CD4-positive, alpha-beta T cell (primary cell): Measurements from ENCODE around the gene UBC. TPM values are rescaled to one million over a fixed set of nuclear protein-coding genes. Genes with fewer than 3 reads are reported as not detected.

Source experiments
- ATAC-seq: fragments of 200-7000 bp; cut with Tn5 transposase; one replicate; pipeline ENCODE4 v1.10.0; 2022; ENCODE audit warnings: mild to moderate bottlenecking; ENCODE audit not compliant: poor library complexity
- CTCF ChIA-PET: fragments of 350-600 bp; sonication (Branson Sonifier 250); formaldehyde crosslinking; loops from one replicate; lab custom pipeline; 2021; ENCODE audit warnings: antibody characterized with exemption, inconsistent platforms; lab: Charles Lee
- POLR2A ChIA-PET: fragments of 350-600 bp; sonication (Branson Sonifier 250); formaldehyde crosslinking; loops from one replicate; lab custom pipeline; 2021; ENCODE audit warnings: antibody characterized with exemption, inconsistent platforms; lab: Charles Lee
- DNase-seq, 14 experiments: peaks; one replicate each; pipeline ENCODE4 v3.0.0-alpha.2; 2013 to 2020; ENCODE audit warnings: mixed read lengths in 2 of 14
- H3K27ac ChIP-seq, 2 donors: one replicate each; pipeline versions ENCODE4 v1.5.1 to v1.7.0; 2013; ENCODE audit warnings: low read length in 2 of 2, low read depth in 1 of 2, mild to moderate bottlenecking in 1 of 2
- H3K27me3 ChIP-seq, 2 experiments: 1 replicate in 1 of 2; 2 replicates in 1 of 2; pipeline versions ENCODE4 v1.6.1 to v1.7.0; 2013; ENCODE audit warnings: low read length in 2 of 2, control low read depth in 1 of 2, mild to moderate bottlenecking in 1 of 2, moderate library complexity in 1 of 2; ENCODE audit not compliant: insufficient read depth in 2 of 2, control insufficient read depth in 1 of 2
- H3K36me3 ChIP-seq: one replicate; pipeline ENCODE4 v1.6.1; 2013; ENCODE audit warnings: low read length, control low read depth; ENCODE audit not compliant: insufficient read depth
- H3K4me1 ChIP-seq: one replicate; pipeline ENCODE4 v1.6.1; 2013; ENCODE audit warnings: low read length, control low read depth; ENCODE audit not compliant: insufficient read depth
- H3K4me3 ChIP-seq: one replicate; pipeline ENCODE4 v1.5.1; 2013; ENCODE audit warnings: mild to moderate bottlenecking, low read length, moderate library complexity
- H3K9me3 ChIP-seq, 2 experiments: 1 replicate in 1 of 2; 2 replicates in 1 of 2; pipeline versions ENCODE4 v1.6.1 to v1.7.0; 2013; ENCODE audit warnings: low read length in 2 of 2, mild to moderate bottlenecking in 2 of 2, control low read depth in 1 of 2, moderate library complexity in 1 of 2; ENCODE audit not compliant: control insufficient read depth in 1 of 2, insufficient read depth in 1 of 2
- H3K27ac Mint-ChIP-seq: one replicate; pipeline ENCODE4 v1.8.0; 2020; ENCODE audit warnings: mixed read lengths
- H3K27me3 Mint-ChIP-seq: one replicate; pipeline ENCODE4 v1.8.0; 2021; ENCODE audit warnings: mixed read lengths
- H3K36me3 Mint-ChIP-seq: one replicate; pipeline ENCODE4 v1.8.0; 2021; ENCODE audit warnings: low read depth, mixed read lengths
- H3K4me1 Mint-ChIP-seq: one replicate; pipeline ENCODE4 v1.8.0; 2021; ENCODE audit warnings: low read depth, mixed read lengths
- H3K4me3 Mint-ChIP-seq: one replicate; pipeline ENCODE4 v1.8.0; 2020; ENCODE audit warnings: mild to moderate bottlenecking, mixed read lengths
- H3K9me3 Mint-ChIP-seq: one replicate; pipeline ENCODE4 v1.8.0; 2020; ENCODE audit warnings: mixed read lengths
- intact Hi-C, 2 experiments: fragments of 100-400 bp; cut with DNase I in 1 of 2; cut with micrococcal nuclease in 1 of 2; formaldehyde crosslinking; loops; one replicate each; pipeline versions ENCODE4 v1.15.1 to v1.9.0; 2023 to 2025; cut with DNase I, micrococcal nuclease
- total RNA-seq, 174 experiments: library from RNA in 2 of 174; stranded (reverse) in 2 of 174; gene quantifications; one replicate each; pipeline ENCODE4 v1.2.3 and lab custom pipeline; 2021 to 2026
- TF ChIP-seq, protein P1 (sequence below): fragments of 200-600 bp; IDR thresholded peaks from one replicate; pipeline ENCODE4 v1.8.0; 2022; ENCODE audit warnings: antibody characterized with exemption, mild to moderate bottlenecking

Gene UBC
- total RNA-seq, 2 experiments from 2014 or later: 1,389 to 1,410 TPM

DNA sequence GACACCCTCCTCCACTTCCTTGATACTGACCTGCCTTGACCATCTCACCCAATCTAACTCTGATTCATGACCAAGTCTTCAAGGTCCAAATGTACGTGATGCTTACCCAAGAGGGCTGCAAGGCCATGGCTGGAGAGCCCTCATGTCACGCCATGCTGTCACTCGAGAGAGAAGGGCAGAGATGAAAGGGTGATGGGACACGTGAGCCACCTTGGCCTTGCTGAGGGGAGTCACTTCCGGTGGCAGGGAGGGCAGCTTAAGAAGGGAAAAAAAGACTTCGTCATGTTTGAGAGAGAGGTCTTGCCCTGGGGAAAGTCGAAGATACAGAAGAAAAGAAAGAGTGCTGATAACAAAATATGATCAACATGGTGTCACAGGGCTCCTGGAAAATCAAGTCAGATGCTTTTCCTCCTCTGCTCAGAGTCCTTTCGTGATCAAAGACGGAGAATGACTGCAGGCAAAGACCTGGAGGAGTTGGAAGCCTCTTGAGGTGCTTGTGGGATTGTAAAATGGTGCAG, 47.5 kb downstream of the UBC start:
- Mint-ChIP-seq H3K9me3 (no peaks in the 10 kb centered on the region), H3K4me1 (peaks cover 27% of the 10 kb centered on the region), H3K36me3 (no peaks in the 10 kb centered on the region), H3K4me3 (no peak overlapping the region), H3K27me3 (peaks cover 2% of the 10 kb centered on the region), H3K27ac (no peak overlapping the region)
- intact Hi-C loops: loop anchor here in 1 of 2 experiments (10.0 kb wide), 1 partner anchor 198 kb away; the partner anchor contains the start of gene AACS
- Histone ChIP-seq H3K27ac (no peak overlapping the region), H3K36me3 (no peaks in the 10 kb centered on the region), H3K4me3 (no peak overlapping the region), H3K9me3 (no peaks in the 10 kb centered on the region), H3K27me3 (no peaks in the 10 kb centered on the region), H3K4me1 (peaks cover 18% of the 10 kb centered on the region)
- TF ChIP-seq, protein P1, sequence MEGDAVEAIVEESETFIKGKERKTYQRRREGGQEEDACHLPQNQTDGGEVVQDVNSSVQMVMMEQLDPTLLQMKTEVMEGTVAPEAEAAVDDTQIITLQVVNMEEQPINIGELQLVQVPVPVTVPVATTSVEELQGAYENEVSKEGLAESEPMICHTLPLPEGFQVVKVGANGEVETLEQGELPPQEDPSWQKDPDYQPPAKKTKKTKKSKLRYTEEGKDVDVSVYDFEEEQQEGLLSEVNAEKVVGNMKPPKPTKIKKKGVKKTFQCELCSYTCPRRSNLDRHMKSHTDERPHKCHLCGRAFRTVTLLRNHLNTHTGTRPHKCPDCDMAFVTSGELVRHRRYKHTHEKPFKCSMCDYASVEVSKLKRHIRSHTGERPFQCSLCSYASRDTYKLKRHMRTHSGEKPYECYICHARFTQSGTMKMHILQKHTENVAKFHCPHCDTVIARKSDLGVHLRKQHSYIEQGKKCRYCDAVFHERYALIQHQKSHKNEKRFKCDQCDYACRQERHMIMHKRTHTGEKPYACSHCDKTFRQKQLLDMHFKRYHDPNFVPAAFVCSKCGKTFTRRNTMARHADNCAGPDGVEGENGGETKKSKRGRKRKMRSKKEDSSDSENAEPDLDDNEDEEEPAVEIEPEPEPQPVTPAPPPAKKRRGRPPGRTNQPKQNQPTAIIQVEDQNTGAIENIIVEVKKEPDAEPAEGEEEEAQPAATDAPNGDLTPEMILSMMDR: no peak
- CTCF ChIA-PET: no interaction called here
- POLR2A ChIA-PET: interaction anchor here (1.0 kb wide), 1 partner anchor 39 kb away, joined by 3 read pairs; no protein-coding TSS in a partner anchor
- no peak for ATAC-seq
- no peak for DNase-seq

DNA sequence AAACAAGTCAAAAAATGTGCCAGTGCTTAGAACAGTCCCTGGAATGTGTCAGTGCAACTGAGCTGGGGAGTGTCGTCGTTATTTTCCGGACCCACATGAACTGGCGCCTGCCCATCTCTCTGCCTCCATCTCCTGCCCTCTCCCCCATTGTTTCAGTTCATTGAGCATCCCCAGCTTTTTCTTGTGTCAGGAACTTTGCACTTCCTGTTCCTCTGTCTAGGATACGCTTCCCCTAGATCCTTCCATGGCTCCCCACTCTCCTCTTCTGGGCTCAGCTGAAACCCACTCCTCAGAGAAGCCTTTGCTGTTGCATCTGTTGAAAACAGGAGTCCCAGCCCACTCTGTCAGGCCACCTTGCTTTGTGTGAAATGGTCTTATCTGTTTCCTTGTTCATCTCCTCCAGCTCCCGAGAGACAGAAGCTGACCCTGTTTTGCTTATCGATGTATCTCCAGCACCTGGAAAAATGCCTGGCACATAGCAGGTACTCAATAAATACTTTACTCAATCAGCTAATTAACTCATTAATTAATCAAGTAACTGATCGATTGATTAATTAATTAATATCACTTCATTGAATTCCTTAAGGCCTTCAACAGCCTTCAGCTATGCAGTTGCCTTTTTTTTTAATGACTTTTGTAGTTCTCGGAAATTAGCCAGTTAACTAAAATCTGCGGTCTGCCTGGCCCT, 48.1 kb downstream of the UBC start:
- TF ChIP-seq, protein P1: no peak
- no peaks in the 10 kb centered on the region for H3K27me3 Mint-ChIP-seq
- no peak for ATAC-seq
- CTCF ChIA-PET: no interaction called here
- no peaks in the 10 kb centered on the region for H3K36me3 ChIP-seq
- POLR2A ChIA-PET: interaction anchor here (1.0 kb wide), 1 partner anchor 40 kb away, joined by 3 read pairs; no protein-coding TSS in a partner anchor
- peaks cover 18% of the 10 kb centered on the region for H3K4me1 ChIP-seq
- H3K4me3 Mint-ChIP-seq: no peak overlapping the region
- H3K9me3 ChIP-seq: no peaks in the 10 kb centered on the region
- no peaks in the 10 kb centered on the region for H3K27me3 ChIP-seq
- H3K9me3 Mint-ChIP-seq: no peaks in the 10 kb centered on the region
- H3K27ac ChIP-seq: no peak overlapping the region
- peaks cover 29% of the 10 kb centered on the region for H3K4me1 Mint-ChIP-seq
- H3K27ac Mint-ChIP-seq: no peak overlapping the region
- H3K36me3 Mint-ChIP-seq: no peaks in the 10 kb centered on the region
- intact Hi-C loops: loop anchor here in 1 of 2 experiments (10.0 kb wide), 1 partner anchor 198 kb away; the partner anchor contains the start of gene AACS
- no peak overlapping the region for H3K4me3 ChIP-seq
- DNase-seq: no peak

DNA sequence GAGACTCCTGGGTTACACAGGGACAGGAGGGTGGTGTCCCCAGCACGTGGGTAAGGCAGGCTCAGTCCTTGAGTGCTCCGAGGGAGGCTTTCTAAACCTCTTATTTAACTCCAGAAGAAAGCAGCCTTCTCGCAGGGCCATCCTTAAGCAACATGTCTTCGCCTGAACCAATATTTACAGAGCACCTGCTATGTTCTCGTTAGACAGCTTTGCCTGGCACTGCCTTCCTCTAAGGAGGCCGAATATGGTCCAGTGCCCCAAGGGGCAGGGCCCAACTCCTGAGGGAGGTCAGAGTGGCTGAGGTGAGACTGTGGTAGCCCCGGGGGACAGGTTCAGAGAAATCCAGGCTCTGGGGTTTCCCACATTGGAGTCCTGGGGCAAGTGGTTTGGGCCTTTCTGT, 48.7 kb downstream of the UBC start:
- Mint-ChIP-seq H3K4me1 (peaks cover 29% of the 10 kb centered on the region), H3K27ac (no peak overlapping the region), H3K9me3 (no peaks in the 10 kb centered on the region), H3K36me3 (no peaks in the 10 kb centered on the region), H3K27me3 (no peaks in the 10 kb centered on the region), H3K4me3 (no peak overlapping the region)
- Histone ChIP-seq H3K27me3 (no peaks in the 10 kb centered on the region), H3K36me3 (no peaks in the 10 kb centered on the region), H3K4me1 (peaks cover 18% of the 10 kb centered on the region), H3K27ac (no peak overlapping the region), H3K4me3 (no peak overlapping the region), H3K9me3 (no peaks in the 10 kb centered on the region)
- ATAC-seq: no peak
- intact Hi-C loops: loop anchor here in 1 of 2 experiments (10.0 kb wide), 1 partner anchor 199 kb away; the partner anchor contains the start of gene AACS
- DNase-seq: no peak
- ChIA-PET CTCF (no interaction called here), POLR2A (no interaction called here)
- TF ChIP-seq, protein P1: no peak
